H1 (cell line): ENCODE data around the gene NPR2. TPM values are rescaled to one million over a fixed set of nuclear protein-coding genes. Genes with fewer than 3 reads are reported as not detected.

ENCODE experiments used
- CTCF ChIA-PET: fragments of 300-600 bp; sonication (Branson Sonifier 250); formaldehyde crosslinking; loops from one replicate; lab custom pipeline; 2021; ENCODE audit not compliant: partially characterized antibody; lab: Charles Lee
- POLR2A ChIA-PET: fragments of 300-600 bp; sonication (Branson Sonifier 250); formaldehyde crosslinking; loops from one replicate; lab custom pipeline; 2021; ENCODE audit warnings: inconsistent platforms; ENCODE audit not compliant: partially characterized antibody; lab: Charles Lee
- DNase-seq, 2 experiments: peaks; one replicate each; pipeline versions ENCODE4 v3.0.0 to v3.0.0-alpha.2; 2010 to 2022; ENCODE audit warnings: low spot score in 2 of 2, low read depth in 1 of 2, mixed read lengths in 1 of 2
- FAIRE-seq: peaks from 2 replicates; lab custom pipeline; 2011; peaks lifted over from hg19 to GRCh38; lab: Jason Lieb, UNC
- H2AFZ ChIP-seq: 2 replicates; pipeline ENCODE4 v1.8.1; 2012; ENCODE audit warnings: low read length, inconsistent platforms
- H2AK5ac ChIP-seq: 2 replicates; pipeline ENCODE4 v1.6.1; 2013; ENCODE audit warnings: low read depth, low read length
- H2BK120ac ChIP-seq: replicated peaks from 2 replicates; pipeline ENCODE3; 2013; ENCODE audit warnings: low read depth, low read length, inconsistent platforms
- H2BK12ac ChIP-seq: 2 replicates; pipeline ENCODE4 v1.6.1; 2013; ENCODE audit warnings: low read depth, low read length
- H2BK15ac ChIP-seq: 2 replicates; pipeline ENCODE4 v1.6.1; 2013; ENCODE audit warnings: low read length
- H2BK20ac ChIP-seq: 2 replicates; pipeline ENCODE4 v1.6.1; 2013; ENCODE audit warnings: low read length
- H2BK5ac ChIP-seq: 2 replicates; pipeline ENCODE4 v1.6.1; 2013; ENCODE audit warnings: low read depth, low read length
- H3K14ac ChIP-seq: 2 replicates; pipeline ENCODE4 v1.6.1; 2013; ENCODE audit warnings: inconsistent platforms; ENCODE audit not compliant: insufficient read length
- H3K18ac ChIP-seq: 2 replicates; pipeline ENCODE4 v1.6.1; 2013; ENCODE audit warnings: low read length; ENCODE audit errors: extremely low read depth
- H3K23ac ChIP-seq: 2 replicates; pipeline ENCODE4 v1.6.1; 2013; ENCODE audit warnings: inconsistent platforms; ENCODE audit not compliant: insufficient read length
- H3K23me2 ChIP-seq: 2 replicates; pipeline ENCODE4 v1.6.1; 2013; ENCODE audit warnings: low read depth, low read length
- H3K27ac ChIP-seq: 2 replicates; pipeline ENCODE4 v1.6.1; 2011; ENCODE audit warnings: low read depth, low read length, inconsistent platforms
- H3K27me3 ChIP-seq, 4 experiments: replicated peaks in 1 of 4; 1 replicate in 1 of 4; 2 replicates in 3 of 4; pipeline versions ENCODE4 v1.6.1 to v1.8.1; 2011 to 2013; ENCODE audit warnings: low read length in 3 of 4, mild to moderate bottlenecking in 3 of 4, inconsistent platforms in 2 of 4, mixed read lengths in 2 of 4, moderate library complexity in 1 of 4; ENCODE audit not compliant: control insufficient read depth in 3 of 4, insufficient read depth in 3 of 4; ENCODE audit errors: extremely low read depth in 1 of 4
- H3K36me3 ChIP-seq, 4 experiments: 2 replicates each; pipeline versions ENCODE4 v1.6.1 to v1.8.1; 2011 to 2013; ENCODE audit warnings: mild to moderate bottlenecking in 4 of 4, low read length in 3 of 4, moderate library complexity in 2 of 4, control low read depth in 1 of 4, inconsistent platforms in 1 of 4; ENCODE audit not compliant: insufficient read depth in 4 of 4, control insufficient read depth in 2 of 4
- H3K4ac ChIP-seq: replicated peaks from 2 replicates; pipeline ENCODE3; 2013; ENCODE audit warnings: low read length, low read depth, mixed read lengths, inconsistent platforms; ENCODE audit not compliant: insufficient read length
- H3K4me1 ChIP-seq, 4 experiments: replicated peaks in 1 of 4; 1 replicate in 1 of 4; 2 replicates in 3 of 4; pipeline versions ENCODE4 v1.6.1 to v1.8.1; 2011 to 2013; ENCODE audit warnings: low read length in 3 of 4, inconsistent platforms in 2 of 4, mixed read lengths in 1 of 4; ENCODE audit not compliant: insufficient read depth in 4 of 4, control insufficient read depth in 3 of 4
- H3K4me2 ChIP-seq, 2 experiments: 2 replicates each; pipeline versions ENCODE4 v1.6.1 to v1.8.1; 2011 to 2013; ENCODE audit warnings: low read depth in 2 of 2, low read length in 2 of 2, control low read depth in 1 of 2, inconsistent platforms in 1 of 2, mild to moderate bottlenecking in 1 of 2; ENCODE audit not compliant: insufficient read depth in 1 of 2
- H3K4me3 ChIP-seq, 4 experiments: fragments of 200-600, 300-600 bp in 1 of 4; sonication (generic), shearing (Covaris generic), sonication (Bioruptor Twin) in 1 of 4; 2 replicates each; pipeline versions ENCODE4 v1.5.1 to v1.8.1; 2011 to 2016; ENCODE audit warnings: low read length in 4 of 4, low read depth in 3 of 4, control low read depth in 2 of 4, inconsistent platforms in 2 of 4, mild to moderate bottlenecking in 2 of 4, mixed read lengths in 1 of 4, moderate library complexity in 1 of 4; ENCODE audit not compliant: insufficient read depth in 2 of 4; ENCODE audit errors: extremely low read depth in 1 of 4
- H3K56ac ChIP-seq: replicated peaks from 2 replicates; pipeline ENCODE3; 2013; ENCODE audit warnings: low read depth, mild to moderate bottlenecking, mixed read lengths, low read length, inconsistent platforms; ENCODE audit not compliant: insufficient read length
- H3K79me1 ChIP-seq: 2 replicates; pipeline ENCODE4 v1.6.1; 2013; ENCODE audit warnings: low read depth, low read length, control low read depth
- H3K79me2 ChIP-seq, 2 experiments: 2 replicates each; pipeline versions ENCODE4 v1.6.1 to v1.8.1; 2012 to 2013; ENCODE audit warnings: low read length in 2 of 2, mild to moderate bottlenecking in 2 of 2, inconsistent platforms in 1 of 2; ENCODE audit not compliant: insufficient read depth in 2 of 2, control insufficient read depth in 1 of 2
- H3K9ac ChIP-seq, 4 experiments: replicated peaks in 1 of 4; 1 replicate in 1 of 4; 2 replicates in 3 of 4; pipeline versions ENCODE4 v1.6.1 to v1.8.1; 2011 to 2013; ENCODE audit warnings: low read depth in 3 of 4, low read length in 3 of 4, control low read depth in 2 of 4, mild to moderate bottlenecking in 2 of 4, moderate library complexity in 2 of 4, inconsistent platforms in 1 of 4; ENCODE audit errors: extremely low read depth in 1 of 4
- H3K9me3 ChIP-seq, 2 experiments: 2 replicates each; pipeline versions ENCODE4 v1.6.1 to v1.8.1; 2012 to 2013; ENCODE audit warnings: mild to moderate bottlenecking in 2 of 2, moderate library complexity in 2 of 2, control low read depth in 1 of 2, inconsistent platforms in 1 of 2, low read depth in 1 of 2, low read length in 1 of 2, mixed read lengths in 1 of 2; ENCODE audit not compliant: insufficient read depth in 2 of 2
- H4K20me1 ChIP-seq, 2 experiments: replicated peaks in 1 of 2; 2 replicates each; pipeline versions ENCODE3 to v1.8.1; 2011 to 2013; ENCODE audit warnings: inconsistent platforms in 2 of 2, low read length in 2 of 2, mild to moderate bottlenecking in 1 of 2; ENCODE audit not compliant: insufficient read depth in 2 of 2, control insufficient read depth in 1 of 2
- H4K5ac ChIP-seq: 2 replicates; pipeline ENCODE4 v1.6.1; 2013; ENCODE audit warnings: low read length, low read depth, mixed read lengths, inconsistent platforms; ENCODE audit not compliant: insufficient read length
- H4K8ac ChIP-seq: 2 replicates; pipeline ENCODE4 v1.8.0; 2013; ENCODE audit warnings: mild to moderate bottlenecking, moderate library complexity, low read length, inconsistent platforms; ENCODE audit not compliant: insufficient read depth; ENCODE audit errors: extremely low read depth
- H4K91ac ChIP-seq: replicated peaks from 2 replicates; pipeline ENCODE3; 2013; ENCODE audit warnings: low read length, mixed read lengths, inconsistent platforms; ENCODE audit not compliant: insufficient read length
- CHD1 ChIP-seq: IDR thresholded peaks from 2 replicates; pipeline ENCODE4 v1.6.1; 2012; ENCODE audit warnings: low read depth, low read length, improper control_type of control experiment
- CTBP2 ChIP-seq: IDR thresholded peaks from 2 replicates; pipeline ENCODE4 v1.7.0; 2011; ENCODE audit warnings: borderline replicate concordance, mild to moderate bottlenecking, moderate library complexity, mixed read lengths, low read length; ENCODE audit not compliant: insufficient read depth, insufficient read length
- SAP30 ChIP-seq: fragments of 300-600 bp; sonication (generic); IDR thresholded peaks from 2 replicates; pipeline ENCODE4 v1.7.1; 2012; ENCODE audit warnings: low read length, moderate library complexity, mild to moderate bottlenecking, inconsistent platforms; ENCODE audit not compliant: insufficient read depth, insufficient replicate concordance
- SIN3A ChIP-seq, 2 experiments: IDR thresholded peaks in 1 of 2; conservative IDR thresholded peaks in 1 of 2; 2 replicates each; pipeline ENCODE4 v1.6.1; 2011 to 2012; ENCODE audit warnings: low read length in 2 of 2, improper control_type of control experiment in 1 of 2, low read depth in 1 of 2, mild to moderate bottlenecking in 1 of 2
- SP4 ChIP-seq: IDR thresholded peaks from 2 replicates; pipeline ENCODE4 v1.6.1; 2012; ENCODE audit warnings: low read length, inconsistent platforms
- SRF ChIP-seq: IDR thresholded peaks from 2 replicates; pipeline ENCODE4 v1.6.1; 2011; ENCODE audit warnings: mild to moderate bottlenecking, low read depth, low read length, moderate library complexity
- WGBS, 2 experiments: shearing (Covaris generic) in 1 of 2; methylation state at CpG; one replicate each; pipeline versions ENCODE4 v1.1.6 to v1.1.7; 2013 to 2015; ENCODE audit warnings: low lambda C conversion rate in 2 of 2, mixed read lengths in 2 of 2, inconsistent platforms in 1 of 2, low coverage in 1 of 2, missing lambda C conversion rate in 1 of 2; ENCODE audit not compliant: insufficient replicate concordance in 2 of 2, insufficient coverage in 1 of 2, insufficient read length in 1 of 2; ENCODE audit errors: extremely low coverage in 1 of 2, missing lambda C conversion rate in 1 of 2; 5-methylcytosine and 5-hydroxymethylcytosine counted together
- polyA plus RNA-seq, 7 experiments: library from polyadenylated mRNA; depleted of rRNA in 3 of 7; stranded (reverse) in 5 of 7; unstranded in 2 of 7; fragments of >200 nt in 5 of 7; fragments of 200-250 nt in 2 of 7; gene quantifications; 1 replicate in 5 of 7; 2 replicates in 1 of 7; 4 replicates in 1 of 7; pipeline versions ENCODE4 v1.2.1 to v1.2.3, GENCODE V29; 2011 to 2013; ENCODE audit warnings: missing spikeins in 2 of 7, mixed read lengths in 2 of 7
- total RNA-seq: library from RNA; stranded (reverse); fragmentation: NEBNext Ultra II Directional; extraction: Animal tissue kit (Norgen Biotek cat#: 25700); gene quantifications from 2 replicates; pipeline ENCODE4 v1.2.1, GENCODE V29; 2021
- TF ChIP-seq, protein P1 (sequence below): IDR thresholded peaks from 2 replicates; pipeline ENCODE4 v1.6.1; 2011; ENCODE audit warnings: low read length, improper control_type of control experiment

Gene NPR2
- total and polyA plus RNA-seq, 2 of the 8 experiments (the other 6 are each of a cell fraction or from before 2014, with no cell fraction given) = 11.0 to 17.0 TPM

DNA sequence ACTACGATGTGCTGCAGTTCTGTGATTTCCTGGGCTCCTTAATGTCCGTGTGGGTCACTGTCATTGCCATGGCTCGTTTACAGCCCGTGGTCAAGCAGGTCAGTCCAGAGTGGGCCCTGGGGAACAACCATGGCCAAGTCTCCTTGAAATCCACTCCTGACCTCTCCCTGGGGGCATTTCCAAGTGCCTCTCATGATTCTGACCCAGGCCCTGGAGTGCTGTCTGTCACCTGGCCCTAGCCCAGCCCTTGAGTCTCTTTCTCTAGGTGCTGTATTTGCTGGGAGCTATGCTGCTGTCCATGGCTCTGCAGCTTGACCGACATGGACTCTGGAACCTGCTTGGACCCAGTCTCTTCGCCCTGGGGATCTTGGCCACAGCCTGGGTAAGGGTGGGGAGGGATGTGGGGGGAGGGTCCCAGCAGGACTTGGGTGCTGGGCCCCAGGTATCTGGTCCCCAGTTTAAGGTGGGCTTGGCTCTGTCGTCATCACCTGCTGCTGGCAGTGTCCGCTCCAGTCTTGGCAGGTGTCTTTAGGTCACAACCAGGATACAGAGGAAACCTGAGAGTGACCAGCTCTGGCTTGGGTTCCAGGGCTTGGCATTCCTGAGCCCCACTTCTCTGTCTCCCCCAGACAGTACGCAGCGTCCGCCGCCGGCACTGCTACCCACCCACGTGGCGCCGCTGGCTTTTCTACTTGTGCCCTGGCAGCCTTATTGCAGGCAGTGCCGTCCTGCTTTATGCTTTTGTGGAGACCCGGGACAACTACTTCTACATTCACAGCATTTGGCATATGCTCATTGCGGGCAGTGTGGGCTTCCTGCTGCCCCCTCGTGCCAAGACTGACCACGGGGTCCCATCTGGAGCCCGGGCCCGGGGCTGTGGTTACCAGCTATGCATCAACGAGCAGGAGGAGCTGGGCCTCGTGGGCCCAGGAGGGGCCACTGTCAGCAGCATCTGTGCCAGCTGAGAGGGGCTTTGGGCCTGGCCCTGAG, 61.8 kb downstream of the NPR2 start:
- H3K4me1 ChIP-seq = no peaks in the 10 kb centered on the region
- no peak overlapping the region for H3K56ac ChIP-seq
- H3K18ac ChIP-seq = no peak overlapping the region
- TF ChIP-seq SAP30 = no peak
- TF ChIP-seq, protein P1, sequence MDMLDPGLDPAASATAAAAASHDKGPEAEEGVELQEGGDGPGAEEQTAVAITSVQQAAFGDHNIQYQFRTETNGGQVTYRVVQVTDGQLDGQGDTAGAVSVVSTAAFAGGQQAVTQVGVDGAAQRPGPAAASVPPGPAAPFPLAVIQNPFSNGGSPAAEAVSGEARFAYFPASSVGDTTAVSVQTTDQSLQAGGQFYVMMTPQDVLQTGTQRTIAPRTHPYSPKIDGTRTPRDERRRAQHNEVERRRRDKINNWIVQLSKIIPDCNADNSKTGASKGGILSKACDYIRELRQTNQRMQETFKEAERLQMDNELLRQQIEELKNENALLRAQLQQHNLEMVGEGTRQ = no peak
- no peak for TF ChIP-seq CHD1
- TF ChIP-seq CTBP2 = no peak
- TF ChIP-seq SRF = no peak
- TF ChIP-seq SP4 = no peak
- TF ChIP-seq SIN3A (conservative IDR thresholded peaks at IDR 0.05 in 1 of 2, IDR thresholded peaks at IDR 0.05 in 1 of 2; ENCODE audit: low read depth in 1 of 2, low read length in 2 of 2) = no peak
- TF ChIP-seq, all 59 proteins: peak for 0
- Histone ChIP-seq H3K36me3 (peaks cover 0 to 4% (median 1%) of the 10 kb centered on the region in 4 experiments; a peak in 2 of 8 replicates), H3K27me3 (no peaks in the 10 kb centered on the region), H4K8ac (peak overlapping the region; percentile 17; the same call in 1 of the 2 replicates), H3K4me3 (no peak overlapping the region), H3K9me3 (no peaks in the 10 kb centered on the region), H4K5ac (no peak overlapping the region), H3K79me1 (no peaks in the 10 kb centered on the region), H2BK12ac (no peak overlapping the region), H3K4me2 (no peak overlapping the region), H3K23me2 (no peaks in the 10 kb centered on the region), H3K27ac (no peak overlapping the region), H2BK15ac (no peak overlapping the region), H4K20me1 (no peaks in the 10 kb centered on the region), H2AK5ac (no peak overlapping the region), H3K14ac (no peak overlapping the region), H3K23ac (no peak overlapping the region), H3K4ac (no peak overlapping the region), H3K79me2 (no peaks in the 10 kb centered on the region), H2BK20ac (no peak overlapping the region), H4K91ac (no peak overlapping the region), H3K9ac (no peak overlapping the region), H2BK5ac (no peak overlapping the region), H2BK120ac (no peak overlapping the region), H2AFZ (no peak overlapping the region)
- CTCF ChIA-PET = interaction anchor here (1.1 to 2.2 kb wide), 3 partner anchors 7 to 18 kb away, joined by 5 to 7 read pairs (median 6); no protein-coding TSS in a partner anchor
- WGBS, 2 experiments = 89% methylated on average over 25 of the region's 25 CpGs; no CpG with 5 or more reads in 1 of the 2 experiments
- POLR2A ChIA-PET = interaction anchor here (1.3 kb wide), 1 partner anchor 8 kb away, joined by 3 read pairs; no protein-coding TSS in a partner anchor
- FAIRE-seq (no peak), DNase-seq (peak in 1 of 2 experiments; percentile 39)
